Left forelimb (tissue), 1 donor: Measurements from ENCODE around the gene RHOJ.
"Not testable (repeated sequence)": the region's sequence is repeated elsewhere in the genome, so short reads cannot be mapped to it uniquely, and the experiment has no call there.

Experiments
- DNase-seq: peaks from one replicate; pipeline ENCODE4 v3.0.0-alpha.2; 2018; ENCODE audit warnings: low spot score

Gene RHOJ

DNA sequence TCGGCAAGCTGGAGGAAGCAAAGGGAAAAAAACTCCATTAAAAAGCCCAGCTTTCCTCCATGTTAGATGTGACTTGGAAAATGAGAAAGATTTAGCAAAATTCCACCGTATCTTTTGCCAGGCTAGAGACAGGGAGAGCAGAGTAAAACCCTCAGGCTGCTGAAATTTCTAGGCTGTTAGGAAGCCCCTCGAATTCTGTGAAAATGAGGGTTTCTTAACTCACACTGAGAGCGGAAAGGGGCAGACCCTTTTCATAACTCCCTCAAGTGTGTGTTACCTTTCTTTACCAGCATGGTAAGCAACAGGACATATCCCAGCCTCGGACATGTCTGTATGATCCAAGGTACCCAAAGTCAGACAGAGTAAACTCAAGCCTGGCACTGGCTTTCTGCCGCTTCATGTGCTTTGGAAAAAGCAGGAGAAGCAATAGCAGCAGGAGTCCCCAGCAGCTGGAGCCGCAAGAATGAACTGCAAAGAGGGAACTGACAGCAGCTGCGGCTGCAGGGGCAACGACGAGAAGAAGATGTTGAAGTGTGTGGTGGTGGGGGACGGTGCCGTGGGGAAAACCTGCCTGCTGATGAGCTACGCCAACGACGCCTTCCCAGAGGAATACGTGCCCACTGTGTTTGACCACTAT is at the start of gene RHOJ:
Gene RHOJ, plus strand, starts transcription at position 37 of the 637 bp plus-strand sequence. Its CDS starts 427 bp downstream, at position 464.
- DNase-seq, result peak; percentile 81

GRCh38 chr14:63155511-63156185 is 48.6 kb upstream of the RHOJ start:
- no peak for DNase-seq

DNA sequence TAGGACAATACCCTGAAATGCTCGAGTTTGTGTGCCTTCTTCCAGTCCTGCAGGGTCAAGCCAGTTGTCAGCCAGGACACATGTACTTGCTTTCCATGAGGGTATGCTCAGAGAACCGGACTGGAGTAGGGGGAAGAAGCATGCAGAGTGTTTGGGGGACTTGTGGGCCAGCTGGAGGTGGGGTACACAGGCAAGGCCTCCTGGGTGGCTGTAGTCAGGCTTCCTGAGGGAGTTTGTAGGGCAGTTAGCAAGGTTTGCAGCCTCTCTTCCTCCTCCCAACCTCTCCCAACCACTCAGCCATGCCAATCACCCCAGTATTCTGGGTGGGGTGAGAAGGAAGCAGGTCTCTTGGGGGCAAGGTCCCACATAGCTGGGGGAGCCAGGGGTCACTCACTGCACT is 47.0 kb upstream of the RHOJ start:
- no peak for DNase-seq

- DNase-seq, result no peak
Measured at GRCh38 chr14:63163306-63163705, 40.9 kb upstream of the RHOJ start.

GRCh38 chr14:63164108-63164683 is 40.0 kb upstream of the RHOJ start:
- no peak for DNase-seq

DNA sequence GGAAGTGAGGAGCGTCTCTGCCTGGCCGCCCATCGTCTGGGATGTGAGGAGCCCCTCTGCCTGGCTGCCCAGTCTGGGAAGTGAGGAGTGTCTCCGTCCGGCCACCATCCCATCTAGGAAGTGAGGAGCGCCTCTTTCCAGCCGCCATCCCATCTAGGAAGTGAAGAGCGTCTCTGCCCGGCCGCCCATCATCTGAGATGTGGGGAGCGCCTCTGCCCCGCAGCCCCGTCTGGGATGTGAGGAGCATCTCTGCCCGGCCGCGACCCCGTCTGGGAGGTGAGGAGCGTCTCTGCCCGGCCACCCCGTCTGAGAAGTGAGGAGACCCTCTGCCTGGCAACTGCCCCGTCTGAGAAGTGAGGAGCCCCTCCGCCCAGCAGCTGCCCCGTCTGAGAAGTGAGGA is 39.0 kb upstream of the RHOJ start:
- not testable (repeated sequence) for DNase-seq

DNA sequence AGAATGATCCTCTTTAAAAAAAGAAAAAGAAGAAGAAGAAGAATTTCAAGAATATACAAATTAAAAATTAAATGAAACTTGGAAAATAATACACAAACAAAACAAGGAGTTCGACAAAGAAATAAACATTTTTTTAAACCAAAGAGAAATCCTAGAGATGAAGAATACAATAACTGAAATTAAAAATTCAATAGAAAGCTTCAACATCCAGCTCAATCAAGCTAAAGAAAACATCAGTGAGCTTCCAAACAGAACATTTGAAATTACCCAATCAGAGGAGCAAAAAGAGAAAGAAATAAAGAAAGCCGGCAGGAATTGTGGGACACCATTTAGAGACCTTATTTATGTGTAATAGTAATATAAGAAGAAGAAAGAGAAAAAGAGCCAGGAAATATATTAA is 37.2 kb upstream of the RHOJ start:
- no peak for DNase-seq

- no peak for DNase-seq
Measured at GRCh38 chr14:63174760-63175191, 29.5 kb upstream of the RHOJ start.

DNA sequence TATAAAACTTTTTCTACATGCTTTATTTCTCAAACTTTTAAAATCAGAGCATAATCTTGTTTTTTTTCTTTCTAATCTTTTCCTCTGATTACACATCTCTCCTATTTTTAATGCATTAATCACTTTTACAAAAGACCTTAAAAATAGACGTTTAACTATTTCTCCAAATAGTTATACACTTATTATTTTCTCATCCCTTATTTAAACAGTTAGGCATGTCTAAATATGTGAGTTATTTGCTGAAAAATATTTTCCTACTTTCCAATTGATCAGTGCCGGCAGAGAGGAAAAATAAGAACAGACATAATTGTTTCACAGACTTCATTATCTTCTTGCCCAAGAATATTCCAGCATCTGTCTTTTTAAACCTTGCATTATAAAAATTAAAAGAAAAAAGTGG is 28.7 kb upstream of the RHOJ start:
- DNase-seq, result no peak

- no peak for DNase-seq
Measured at GRCh38 chr14:63178912-63179311, 25.3 kb upstream of the RHOJ start.

GRCh38 chr14:63179383-63179782 is 24.9 kb upstream of the RHOJ start:
- DNase-seq, result no peak

GRCh38 chr14:63180011-63180410 is 24.2 kb upstream of the RHOJ start:
- peak; percentile 71 for DNase-seq

DNA sequence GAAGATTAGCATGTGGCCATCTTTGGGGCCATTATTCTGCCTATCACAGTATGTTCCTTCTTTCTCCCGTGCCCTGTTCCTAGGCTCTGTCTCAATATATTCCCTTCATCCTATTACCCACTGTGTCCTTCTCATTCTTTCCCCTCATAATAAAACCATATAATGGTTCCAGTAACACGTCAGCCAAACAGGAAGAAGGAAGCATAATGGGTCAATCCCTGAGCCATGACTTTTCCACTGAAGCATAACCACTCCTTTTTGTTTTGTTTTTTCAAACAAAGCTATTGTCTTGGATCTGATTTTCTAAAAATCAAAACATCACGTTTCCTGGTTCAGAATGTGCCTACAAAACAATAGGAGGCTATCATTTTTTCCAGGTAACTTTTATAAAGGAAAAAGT is 21.3 kb upstream of the RHOJ start:
- DNase-seq, result no peak

GRCh38 chr14:63186453-63186852 is 17.8 kb upstream of the RHOJ start:
- DNase-seq, result no peak

DNA sequence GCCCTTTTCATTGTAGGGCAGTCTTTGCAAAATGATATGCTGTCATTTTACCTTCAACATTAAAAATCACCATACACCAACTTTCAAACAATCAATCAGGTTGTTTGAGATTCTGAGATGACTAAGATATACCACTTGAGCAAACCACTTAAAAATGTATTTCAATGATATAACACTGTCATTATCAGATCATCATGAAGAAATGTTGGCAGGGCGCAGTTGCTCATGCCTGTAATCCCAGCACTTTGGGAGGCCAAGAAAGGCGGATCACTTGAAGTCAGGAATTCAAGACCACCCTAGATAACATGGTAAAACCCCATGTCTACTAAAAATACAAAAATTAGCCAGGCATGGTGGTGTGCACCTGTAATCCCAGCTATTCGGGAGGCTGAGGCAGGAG is 13.0 kb upstream of the RHOJ start:
- DNase-seq, result no peak

DNA sequence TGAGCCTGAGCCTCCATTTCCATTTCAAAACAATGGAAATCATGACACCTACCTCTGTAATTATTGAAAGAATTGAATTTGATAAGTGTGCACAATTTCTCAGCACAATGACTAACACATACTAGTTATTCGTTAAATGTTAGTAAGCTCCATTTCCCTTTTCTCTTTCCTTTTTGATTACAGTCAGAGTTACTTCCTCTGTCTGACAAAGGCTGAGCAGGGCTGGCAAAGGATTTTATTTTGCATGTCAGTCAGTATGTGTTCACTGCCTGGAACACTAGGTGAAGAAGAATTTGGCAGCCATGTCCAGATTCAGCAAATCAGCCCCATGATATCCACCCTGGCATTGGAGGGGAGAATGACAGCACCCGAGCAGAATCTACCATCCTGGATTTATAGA is 12.2 kb upstream of the RHOJ start:
- DNase-seq, result no peak

GRCh38 chr14:63193236-63193635 is 11.0 kb upstream of the RHOJ start:
- DNase-seq, result no peak

GRCh38 chr14:63200035-63200740 is 4.1 kb upstream of the RHOJ start:
- DNase-seq, result no peak

DNA sequence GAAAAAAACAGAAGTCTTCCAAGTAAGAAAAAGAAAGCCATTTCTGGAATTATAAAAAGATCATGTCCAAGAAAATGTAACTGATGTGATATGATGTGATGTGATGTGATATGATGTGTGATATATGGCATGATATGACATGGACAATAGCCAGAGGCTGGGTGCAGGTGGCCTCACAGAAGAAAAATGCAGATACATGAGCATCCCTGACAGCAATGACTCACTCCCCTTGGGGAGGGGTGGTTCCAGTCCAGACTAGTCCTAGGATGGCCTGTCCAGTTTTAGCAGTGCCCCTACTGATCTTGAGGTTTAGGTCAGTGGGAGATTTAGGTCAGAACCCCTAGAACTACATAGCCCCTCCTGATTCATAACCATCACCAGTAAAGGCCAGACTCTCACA is 3.5 kb upstream of the RHOJ start:
- DNase-seq, result no peak

DNA sequence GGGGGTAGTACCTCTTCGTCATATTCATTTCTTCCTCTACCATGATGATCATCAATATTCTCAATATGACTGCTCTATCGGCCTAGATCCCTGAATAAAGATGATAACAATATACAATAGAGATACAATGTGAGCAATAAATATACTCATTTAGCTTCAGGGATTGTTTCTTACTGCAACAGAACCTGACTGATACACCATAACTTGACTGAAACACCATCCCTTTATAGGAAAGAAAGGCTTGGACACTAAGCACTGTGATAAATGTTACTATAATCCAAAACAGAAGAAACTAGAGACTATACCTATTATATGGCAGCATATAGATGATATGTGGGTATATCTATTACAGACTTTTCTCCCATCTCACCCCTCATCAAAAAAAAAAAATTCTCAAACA is 1.2 kb upstream of the RHOJ start:
- DNase-seq, result no peak

GRCh38 chr14:63203618-63204406 is 431 bp upstream of the RHOJ start:
- DNase-seq, result peak; percentile 90

DNA sequence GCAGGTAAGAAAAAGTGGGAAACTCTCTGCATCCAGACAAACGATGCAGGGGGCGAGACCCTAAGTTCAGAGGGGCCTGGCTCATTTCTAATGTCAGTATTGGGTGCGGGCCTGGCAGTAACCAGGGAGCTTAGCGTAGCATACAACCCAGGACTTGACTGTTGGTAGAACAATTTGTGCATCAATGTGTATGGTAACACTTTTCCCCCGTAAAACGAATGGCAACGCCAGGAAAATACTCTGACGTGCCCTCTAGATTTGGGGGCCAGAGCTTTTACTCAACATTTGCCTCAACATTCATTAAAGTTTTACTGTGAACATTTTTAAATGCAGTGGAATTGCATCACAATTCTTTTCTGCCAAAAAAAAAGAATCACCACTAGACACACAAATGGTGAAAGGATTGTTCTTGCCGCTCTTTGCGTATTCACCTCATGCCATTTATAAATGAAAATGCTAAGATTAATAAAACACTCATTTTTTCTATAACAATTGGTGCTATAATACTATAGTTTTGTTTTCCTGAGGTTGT is 867 bp downstream of the RHOJ start:
- DNase-seq, result no peak
